ENCODE results near the gene SH3YL1.
A peak's percentile ranks its signal among the peaks of the same experiment; 100 is the strongest.

The SH3YL1 gene

DNA sequence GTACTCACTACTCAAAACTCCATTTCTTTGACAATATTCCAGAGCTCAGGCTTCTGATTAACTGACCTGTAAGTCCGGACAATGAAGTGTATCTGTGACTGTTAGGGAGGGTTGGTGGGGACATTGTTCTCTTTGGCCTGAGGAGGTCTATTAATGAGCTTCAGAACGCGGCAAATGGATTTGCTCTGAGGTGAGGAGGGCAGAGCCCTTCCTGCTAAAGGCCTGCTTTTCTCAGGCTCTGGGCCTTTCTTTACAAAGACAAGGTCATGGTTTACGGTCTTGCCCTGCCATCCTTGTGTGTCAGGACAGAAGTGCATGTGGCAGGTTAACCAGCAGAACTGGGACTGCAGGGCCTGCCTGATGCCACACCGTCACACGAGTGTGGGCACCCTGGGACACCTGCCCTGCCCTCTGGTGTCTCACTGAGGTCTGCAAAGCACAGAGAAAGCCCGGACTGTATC lies 16.8 kb upstream of the SH3YL1 start:
- TF ChIP-seq, protein P1, sequence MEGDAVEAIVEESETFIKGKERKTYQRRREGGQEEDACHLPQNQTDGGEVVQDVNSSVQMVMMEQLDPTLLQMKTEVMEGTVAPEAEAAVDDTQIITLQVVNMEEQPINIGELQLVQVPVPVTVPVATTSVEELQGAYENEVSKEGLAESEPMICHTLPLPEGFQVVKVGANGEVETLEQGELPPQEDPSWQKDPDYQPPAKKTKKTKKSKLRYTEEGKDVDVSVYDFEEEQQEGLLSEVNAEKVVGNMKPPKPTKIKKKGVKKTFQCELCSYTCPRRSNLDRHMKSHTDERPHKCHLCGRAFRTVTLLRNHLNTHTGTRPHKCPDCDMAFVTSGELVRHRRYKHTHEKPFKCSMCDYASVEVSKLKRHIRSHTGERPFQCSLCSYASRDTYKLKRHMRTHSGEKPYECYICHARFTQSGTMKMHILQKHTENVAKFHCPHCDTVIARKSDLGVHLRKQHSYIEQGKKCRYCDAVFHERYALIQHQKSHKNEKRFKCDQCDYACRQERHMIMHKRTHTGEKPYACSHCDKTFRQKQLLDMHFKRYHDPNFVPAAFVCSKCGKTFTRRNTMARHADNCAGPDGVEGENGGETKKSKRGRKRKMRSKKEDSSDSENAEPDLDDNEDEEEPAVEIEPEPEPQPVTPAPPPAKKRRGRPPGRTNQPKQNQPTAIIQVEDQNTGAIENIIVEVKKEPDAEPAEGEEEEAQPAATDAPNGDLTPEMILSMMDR (IDR thresholded peaks at IDR 0.05; ENCODE audit: extremely low read depth, missing control alignments), result no peak
- no peak for DNase-seq (ENCODE audit: low spot score)

DNA sequence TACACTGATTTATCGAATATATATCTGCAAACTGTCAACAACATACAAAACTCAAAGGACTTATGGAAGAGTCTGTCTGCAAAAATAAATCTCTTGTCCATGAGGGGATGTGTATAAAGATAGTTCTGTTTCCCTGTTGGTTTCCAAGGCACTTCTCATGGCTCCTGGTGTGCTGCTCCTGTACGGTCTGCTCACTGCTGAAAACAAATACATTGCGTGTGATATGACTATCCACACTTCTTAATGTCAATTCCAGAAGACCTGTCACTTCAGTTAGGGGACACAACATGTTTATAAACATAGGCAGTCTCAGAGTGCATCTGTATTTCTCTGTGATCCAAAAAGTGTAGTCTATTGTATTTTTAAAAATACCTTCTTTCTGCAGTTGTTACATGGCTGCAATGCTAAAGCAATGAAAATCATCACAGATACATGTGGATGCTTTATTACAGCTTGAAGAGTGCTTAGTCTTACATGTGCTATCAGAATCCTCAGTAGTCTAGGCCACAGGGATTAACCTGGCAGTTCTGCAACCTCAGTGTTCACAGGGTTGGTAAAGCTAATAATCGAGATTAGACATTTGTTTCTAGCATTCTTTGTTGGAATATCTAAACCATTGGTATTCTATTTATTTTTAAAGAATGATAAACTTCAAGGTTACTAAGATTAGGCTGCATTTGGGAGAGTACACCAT lies 16.3 kb upstream of the SH3YL1 start:
- DNase-seq (ENCODE audit: low spot score), result no peak
- TF ChIP-seq, protein P1 (IDR thresholded peaks at IDR 0.05; ENCODE audit: extremely low read depth, missing control alignments), result no peak

DNA sequence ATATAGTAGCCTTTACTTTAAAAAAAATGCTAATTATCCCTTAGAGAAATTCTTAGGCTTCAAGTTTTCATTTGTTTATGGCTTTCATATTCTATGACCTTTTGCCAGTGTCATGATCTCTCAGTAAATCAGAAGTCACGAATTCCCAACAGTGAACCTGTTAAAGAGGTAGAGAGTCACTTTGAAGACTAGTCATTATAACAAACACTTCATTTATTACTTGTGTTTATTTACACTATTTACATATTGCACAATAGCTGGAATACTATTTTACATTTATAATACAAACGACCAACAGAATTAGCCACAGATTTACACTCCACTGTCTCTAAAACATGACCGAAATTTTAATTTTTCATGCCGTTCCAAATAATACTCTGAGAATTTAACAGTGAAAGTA lies 15.5 kb upstream of the SH3YL1 start:
- no peak for DNase-seq (ENCODE audit: low spot score)
- TF ChIP-seq, protein P1 (IDR thresholded peaks at IDR 0.05; ENCODE audit: extremely low read depth, missing control alignments), result no peak

DNA sequence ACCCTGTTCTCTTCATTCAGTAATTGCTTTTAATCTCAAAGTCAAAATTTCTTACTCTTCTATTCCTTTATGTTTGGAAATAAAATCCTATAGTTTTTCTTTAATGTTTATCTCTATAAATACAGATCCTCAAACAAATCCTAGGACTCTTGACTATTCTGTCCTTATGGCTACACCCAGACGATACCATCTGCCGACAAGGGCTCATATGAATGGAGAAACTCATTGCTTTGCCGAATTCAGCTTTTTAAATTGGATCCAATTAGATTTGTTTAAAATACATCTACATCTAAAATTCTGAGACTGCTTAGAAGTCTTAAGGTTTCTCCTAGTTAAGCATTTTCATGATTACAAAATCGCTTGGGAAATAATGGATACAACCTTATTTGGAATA lies 15.1 kb upstream of the SH3YL1 start:
- DNase-seq (ENCODE audit: low spot score), result no peak
- TF ChIP-seq, protein P1 (IDR thresholded peaks at IDR 0.05; ENCODE audit: extremely low read depth, missing control alignments), result no peak

DNA sequence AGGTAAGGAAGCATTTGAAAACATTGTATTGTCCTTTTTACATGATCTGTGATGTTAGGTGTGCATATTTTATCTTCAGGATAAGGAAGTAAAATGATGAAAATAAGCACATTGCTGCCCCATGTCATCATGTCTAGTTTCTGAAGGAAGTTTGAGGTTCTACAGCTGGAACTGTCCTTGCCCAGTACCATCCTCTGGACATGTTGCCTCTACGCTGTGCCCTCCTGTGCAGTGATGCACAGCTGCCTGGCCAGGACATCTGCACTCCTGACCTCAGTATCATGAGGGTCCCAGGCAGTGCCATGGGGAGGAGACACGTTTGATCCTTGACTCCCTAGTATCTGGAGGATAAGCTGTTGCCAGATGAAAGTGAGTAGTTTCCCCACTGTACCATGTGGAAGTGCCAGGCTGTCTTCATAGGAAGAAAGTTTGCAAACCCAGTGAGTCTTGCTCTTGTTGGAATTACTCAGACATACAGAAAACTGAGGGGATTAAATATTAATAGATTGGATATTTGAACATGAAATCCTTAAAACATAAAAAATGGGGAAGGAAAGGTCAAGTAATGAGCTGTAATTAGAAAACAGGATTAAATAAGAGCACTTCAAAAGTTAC lies 14.6 kb upstream of the SH3YL1 start:
- TF ChIP-seq, protein P1 (IDR thresholded peaks at IDR 0.05; ENCODE audit: extremely low read depth, missing control alignments), result no peak
- no peak for DNase-seq (ENCODE audit: low spot score)

DNA sequence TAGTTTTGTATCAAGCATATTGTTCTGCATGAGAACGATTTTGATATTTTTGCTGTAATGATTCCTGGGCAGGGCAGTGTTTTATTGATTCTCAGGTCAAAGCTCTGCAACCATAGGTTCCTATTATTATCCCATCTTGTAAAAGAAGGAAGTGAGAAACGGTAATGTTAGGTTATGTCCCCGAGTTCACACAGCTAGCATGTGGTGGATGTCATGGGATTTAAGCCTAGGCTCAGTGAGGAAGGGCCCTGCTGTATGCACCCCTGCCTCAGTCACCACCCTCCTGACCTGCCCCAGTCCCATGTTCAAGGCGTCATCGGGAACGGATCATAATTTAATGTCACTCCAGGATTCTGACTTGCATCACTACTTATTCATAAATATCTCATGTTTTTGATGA lies 11.6 kb upstream of the SH3YL1 start:
- peak; percentile 51 for DNase-seq (ENCODE audit: low spot score)
- TF ChIP-seq, protein P1 (IDR thresholded peaks at IDR 0.05; ENCODE audit: extremely low read depth, missing control alignments), result no peak

DNA sequence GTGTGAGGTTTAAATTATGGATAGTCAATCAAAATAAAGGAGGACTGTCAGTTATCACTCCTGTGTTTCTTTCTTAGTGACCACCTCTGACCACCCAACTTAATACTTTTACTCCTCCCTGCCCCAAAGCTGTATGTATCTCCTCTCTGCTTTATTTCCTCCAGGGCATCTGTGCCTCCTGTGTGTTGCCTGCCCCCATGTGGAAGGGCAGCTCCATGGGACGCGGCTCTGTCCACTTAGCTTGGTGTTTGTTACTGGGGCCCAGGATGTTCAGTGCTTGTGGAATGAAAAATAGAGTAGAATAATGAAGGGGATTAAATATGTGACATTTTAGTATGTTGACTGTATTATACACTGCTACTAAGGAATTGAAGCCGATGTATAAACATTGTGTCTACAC lies 10.7 kb upstream of the SH3YL1 start:
- TF ChIP-seq, protein P1 (IDR thresholded peaks at IDR 0.05; ENCODE audit: extremely low read depth, missing control alignments), result no peak
- DNase-seq (ENCODE audit: low spot score), result no peak
